HG03045 (cell line): ENCODE results near the gene PARN.

ENCODE experiments used
- ATAC-seq: cut with Tn5 transposase; IDR thresholded peaks from one replicate; pipeline ENCODE4 v1.9.1; 2021; ENCODE audit warnings: mild to moderate bottlenecking, moderate library complexity; ENCODE audit not compliant: unreplicated experiment

Gene PARN

GRCh38 chr16:14500791-14501190 lies 129.3 kb downstream of the PARN start:
- ATAC-seq, result no peak

- ATAC-seq, result no peak
Observed at GRCh38 chr16:14499110-14499509, 130.9 kb downstream of the PARN start.

GRCh38 chr16:14497245-14498082 lies 132.6 kb downstream of the PARN start:
- ATAC-seq, result no peak

- no peak for ATAC-seq
Observed at GRCh38 chr16:14496786-14497185, 133.3 kb downstream of the PARN start.

- no peak for ATAC-seq
Observed at GRCh38 chr16:14496047-14496770, 133.9 kb downstream of the PARN start.

GRCh38 chr16:14495213-14496046 lies 134.6 kb downstream of the PARN start:
- no peak for ATAC-seq

GRCh38 chr16:14494396-14494966 lies 135.6 kb downstream of the PARN start:
- ATAC-seq, result no peak

GRCh38 chr16:14493791-14494190 lies 136.3 kb downstream of the PARN start:
- ATAC-seq, result no peak

- ATAC-seq, result no peak
Observed at GRCh38 chr16:14492614-14493013, 137.4 kb downstream of the PARN start.

GRCh38 chr16:14491861-14492529 lies 138.1 kb downstream of the PARN start:
- no peak for ATAC-seq

- ATAC-seq, result no peak
Observed at GRCh38 chr16:14490235-14490634, 139.8 kb downstream of the PARN start.

GRCh38 chr16:14489460-14489859 lies 140.6 kb downstream of the PARN start:
- no peak for ATAC-seq

- ATAC-seq, result no peak
Observed at GRCh38 chr16:14487579-14487978, 142.5 kb downstream of the PARN start.

GRCh38 chr16:14486520-14487303 lies 143.3 kb downstream of the PARN start:
- ATAC-seq, result no peak

- no peak for ATAC-seq
Observed at GRCh38 chr16:14485811-14486519, 144.1 kb downstream of the PARN start.

- no peak for ATAC-seq
Observed at GRCh38 chr16:14485121-14485551, 144.9 kb downstream of the PARN start.

GRCh38 chr16:14483819-14484385 lies 146.2 kb downstream of the PARN start:
- no peak for ATAC-seq

GRCh38 chr16:14476183-14476582 lies 153.9 kb downstream of the PARN start:
- ATAC-seq, result no peak
